ENCODE measurements around the gene MAGEA8.
"Not testable (repeated sequence)": the region's sequence is repeated elsewhere in the genome, so short reads cannot be mapped to it uniquely, and the experiment has no call there.

The MAGEA8 gene

GRCh38 chrX:149923836-149924235 is 42.9 kb downstream of the MAGEA8 start:
- not testable (repeated sequence) for H3K4me3 Mint-ChIP-seq; H3K36me3 Mint-ChIP-seq (ENCODE audit: low read depth); H3K27me3 Mint-ChIP-seq (ENCODE audit: low read depth); H3K27ac Mint-ChIP-seq; H3K9me3 Mint-ChIP-seq; H3K4me1 Mint-ChIP-seq (ENCODE audit: low read depth)

- not testable (repeated sequence) for H3K4me1 Mint-ChIP-seq (ENCODE audit: low read depth)
These were observed 43.5 kb downstream of the MAGEA8 start for GRCh38 chrX:149924434-149924833.

GRCh38 chrX:149927245-149927963 is 46.4 kb downstream of the MAGEA8 start:
- H3K4me1 Mint-ChIP-seq (ENCODE audit: low read depth); H3K9me3 Mint-ChIP-seq; H3K4me3 Mint-ChIP-seq; H3K27ac Mint-ChIP-seq; H3K27me3 Mint-ChIP-seq (ENCODE audit: low read depth); H3K36me3 Mint-ChIP-seq (ENCODE audit: low read depth): not testable (repeated sequence)

More at GRCh38 chrX:149924434-149924833, 43.5 kb downstream of the MAGEA8 start:
- not testable (repeated sequence) for H3K4me3 Mint-ChIP-seq; H3K27me3 Mint-ChIP-seq (ENCODE audit: low read depth); H3K27ac Mint-ChIP-seq; H3K9me3 Mint-ChIP-seq; H3K36me3 Mint-ChIP-seq (ENCODE audit: low read depth)

- H3K4me3 Mint-ChIP-seq; H3K4me1 Mint-ChIP-seq (ENCODE audit: low read depth); H3K36me3 Mint-ChIP-seq (ENCODE audit: low read depth); H3K27me3 Mint-ChIP-seq (ENCODE audit: low read depth); H3K27ac Mint-ChIP-seq; H3K9me3 Mint-ChIP-seq: not testable (repeated sequence)
These were observed 46.9 kb downstream of the MAGEA8 start for GRCh38 chrX:149927964-149928258.

GRCh38 chrX:149928635-149929034 is 47.7 kb downstream of the MAGEA8 start:
- not testable (repeated sequence) for H3K36me3 Mint-ChIP-seq (ENCODE audit: low read depth); H3K27me3 Mint-ChIP-seq (ENCODE audit: low read depth); H3K9me3 Mint-ChIP-seq; H3K4me1 Mint-ChIP-seq (ENCODE audit: low read depth)
- peak overlapping the region; percentile 75 for H3K27ac Mint-ChIP-seq
- H3K4me3 Mint-ChIP-seq: peak overlapping the region; percentile 17

GRCh38 chrX:149929400-149929799 is 48.4 kb downstream of the MAGEA8 start, which contains the start of gene HSFX4:
Gene HSFX4, plus strand, starts transcription at chrX:149929573. Its CDS starts 72 bp downstream, at chrX:149929645.
- not testable (repeated sequence) for H3K4me1 Mint-ChIP-seq (ENCODE audit: low read depth); H3K27me3 Mint-ChIP-seq (ENCODE audit: low read depth); H3K9me3 Mint-ChIP-seq; H3K36me3 Mint-ChIP-seq (ENCODE audit: low read depth)
- Mint-ChIP-seq H3K27ac (peak within 1 kb of the TSS; percentile 75), H3K4me3 (peak within 1 kb of the TSS; percentile 17)

GRCh38 chrX:149931355-149931754 is 50.4 kb downstream of the MAGEA8 start:
- H3K36me3 Mint-ChIP-seq (ENCODE audit: low read depth); H3K4me3 Mint-ChIP-seq; H3K4me1 Mint-ChIP-seq (ENCODE audit: low read depth); H3K27ac Mint-ChIP-seq; H3K9me3 Mint-ChIP-seq; H3K27me3 Mint-ChIP-seq (ENCODE audit: low read depth): not testable (repeated sequence)

GRCh38 chrX:149932150-149932549 is 51.2 kb downstream of the MAGEA8 start:
- H3K36me3 Mint-ChIP-seq (ENCODE audit: low read depth); H3K4me1 Mint-ChIP-seq (ENCODE audit: low read depth); H3K4me3 Mint-ChIP-seq; H3K27me3 Mint-ChIP-seq (ENCODE audit: low read depth); H3K27ac Mint-ChIP-seq; H3K9me3 Mint-ChIP-seq: not testable (repeated sequence)

- H3K27ac Mint-ChIP-seq; H3K36me3 Mint-ChIP-seq (ENCODE audit: low read depth); H3K27me3 Mint-ChIP-seq (ENCODE audit: low read depth); H3K9me3 Mint-ChIP-seq; H3K4me3 Mint-ChIP-seq; H3K4me1 Mint-ChIP-seq (ENCODE audit: low read depth): not testable (repeated sequence)
These were observed 52.0 kb downstream of the MAGEA8 start for GRCh38 chrX:149932970-149933369.

GRCh38 chrX:149933547-149933946 is 52.6 kb downstream of the MAGEA8 start:
- H3K9me3 Mint-ChIP-seq; H3K4me1 Mint-ChIP-seq (ENCODE audit: low read depth); H3K27ac Mint-ChIP-seq; H3K36me3 Mint-ChIP-seq (ENCODE audit: low read depth); H3K4me3 Mint-ChIP-seq; H3K27me3 Mint-ChIP-seq (ENCODE audit: low read depth): not testable (repeated sequence)

Data from T-helper 1 cell treated with Interleukin-12 subunit alpha and Interleukin-12 subunit beta and Interleukin-4 antibody, amounts not matched to agents 30 μg/mL and 1 μg/mL, for 36 hours (primary cell).